ENCODE data around the gene CBX6.

- TF ChIP-seq POLR2A (IDR thresholded peaks at IDR 0.05; ENCODE audit: low read length) (no peak), GATA1 (IDR thresholded peaks at IDR 0.05; ENCODE audit: low read depth, low read length) (no peak)
These were observed 48.9 kb downstream of the CBX6 start for GRCh38 chr22:38823076-38823475.

Data from erythroblast (primary cell).